NCI-H2081 (cell line): ENCODE measurements around the gene TAL1.
"Not testable (repeated sequence)": the region's sequence is repeated elsewhere in the genome, so short reads cannot be mapped to it uniquely, and the experiment has no call there.

Experiments
- DNase-seq, 2 experiments: peaks; one replicate each; lab custom pipeline; 2025; lab: John Stamatoyannopoulos, UW

The TAL1 gene

DNA sequence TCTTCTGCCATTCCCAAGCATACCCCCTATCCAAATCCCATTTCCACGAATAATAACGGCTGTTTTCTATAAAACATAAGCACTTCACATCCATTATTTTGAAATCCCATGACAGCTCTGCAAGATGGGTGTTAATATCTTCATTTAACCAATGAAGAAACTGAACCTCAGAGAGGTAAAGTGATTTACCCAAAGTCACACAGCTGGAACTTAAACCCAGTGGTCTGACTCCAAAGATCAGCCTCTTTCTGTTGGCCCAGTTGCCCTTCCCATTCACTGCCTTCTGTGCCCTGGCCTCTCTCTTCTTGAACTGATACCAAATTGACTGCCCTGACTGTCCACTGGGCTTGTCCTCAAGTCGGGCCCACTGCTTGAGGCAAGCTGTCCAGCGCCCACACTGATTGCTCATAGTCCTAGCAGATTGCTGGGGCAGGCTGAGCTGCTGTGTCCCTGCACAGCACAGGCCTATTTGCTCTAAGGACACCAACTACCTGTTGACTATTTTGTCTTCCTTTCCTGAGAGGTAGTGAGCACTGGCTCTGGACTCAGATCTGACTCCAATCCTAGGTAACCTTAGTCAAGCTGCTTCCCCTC lies 19.3 kb downstream of the TAL1 start:
- DNase-seq = no peak

DNA sequence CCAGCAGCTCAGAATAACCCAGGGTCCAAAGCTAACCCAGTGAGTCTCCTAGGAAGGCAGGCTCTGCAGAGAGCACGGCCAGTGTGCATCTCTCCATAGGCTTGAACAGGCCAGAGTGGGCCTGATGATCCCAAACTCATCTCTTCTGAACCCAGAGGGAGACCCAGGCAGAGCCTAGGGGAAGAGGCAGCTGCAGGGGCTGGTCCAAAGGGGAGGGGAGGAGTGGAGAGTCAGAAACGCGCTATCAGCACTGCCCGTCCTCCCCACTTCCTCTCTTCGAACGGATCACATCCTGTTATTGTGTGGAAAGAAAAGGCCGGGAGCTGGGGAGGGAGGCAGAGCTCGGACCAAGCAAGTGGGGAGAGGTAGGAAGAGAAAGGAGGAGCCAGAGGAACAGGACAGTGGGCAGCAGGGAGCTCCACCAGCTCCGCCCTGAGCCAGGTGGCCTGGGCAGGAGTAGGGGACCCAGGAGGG lies 20.2 kb downstream of the TAL1 start:
- no peak for DNase-seq

DNA sequence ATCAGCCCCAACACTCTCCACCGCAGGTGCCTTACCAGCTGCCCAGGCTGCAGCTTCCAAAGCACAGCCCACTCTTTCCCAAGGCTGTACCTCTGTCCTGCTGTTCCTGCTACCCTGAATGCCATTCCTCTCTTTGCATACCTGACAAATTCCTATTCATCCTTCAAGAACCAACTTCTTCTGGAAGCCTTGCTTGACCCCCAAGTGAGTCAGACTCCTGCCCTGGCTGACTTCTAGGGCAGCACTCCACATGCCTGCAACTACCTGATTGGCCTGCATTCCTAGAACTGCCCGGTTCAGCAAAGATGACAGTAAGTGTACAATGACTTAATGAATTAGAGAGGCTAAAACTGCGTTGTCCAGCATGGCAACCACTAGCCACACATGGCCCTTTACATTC lies 21.4 kb downstream of the TAL1 start:
- no peak for DNase-seq

DNA sequence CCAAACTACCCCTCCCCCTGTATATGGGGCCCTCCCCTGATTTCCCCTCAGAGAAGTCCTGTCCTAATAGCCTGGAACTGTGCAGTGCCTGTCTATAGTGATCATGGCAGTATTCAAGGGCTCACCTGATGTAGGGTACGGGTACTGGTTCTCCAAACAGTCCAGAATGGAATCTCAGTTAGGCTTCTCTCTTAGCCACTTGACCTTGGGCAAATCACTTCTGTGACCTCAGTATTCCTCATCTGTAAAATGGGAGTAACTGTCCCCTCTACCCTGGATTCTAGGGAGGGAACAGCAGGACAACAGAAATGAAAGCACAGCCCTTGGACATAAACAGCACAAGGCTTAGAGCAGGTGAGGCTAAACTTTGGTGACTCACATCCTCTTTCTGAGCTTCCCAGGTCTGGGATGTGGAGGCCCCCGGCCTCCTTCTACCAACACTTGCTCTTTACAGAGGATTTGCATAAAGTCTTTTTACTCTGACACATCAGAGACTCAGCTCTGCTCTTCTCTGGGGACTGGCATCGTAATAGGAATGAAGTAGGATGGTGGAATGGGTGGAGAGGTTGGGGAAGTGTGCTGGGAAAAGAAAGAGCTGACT lies 22.2 kb downstream of the TAL1 start:
- DNase-seq = no peak

DNA sequence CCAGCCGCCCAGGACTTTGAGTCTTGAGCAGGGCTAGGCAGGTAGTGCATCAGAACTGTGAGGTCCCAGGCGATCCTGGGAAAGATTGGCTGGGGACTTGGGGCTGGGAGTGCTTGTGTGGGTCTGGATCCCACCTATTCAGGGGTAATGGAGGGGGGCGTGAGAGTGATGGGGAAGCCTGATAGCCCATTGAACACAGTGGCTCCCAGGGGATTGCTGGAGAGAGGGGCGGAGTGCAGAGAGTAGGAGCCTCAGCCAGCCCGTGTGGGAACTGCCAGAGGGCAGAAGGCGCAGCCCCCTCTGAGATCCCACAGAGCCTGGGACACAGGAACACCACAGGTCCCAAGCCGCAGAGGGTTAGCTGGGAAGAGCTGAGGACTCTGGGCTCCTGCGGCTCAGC lies 22.9 kb downstream of the TAL1 start:
- DNase-seq = no peak

DNA sequence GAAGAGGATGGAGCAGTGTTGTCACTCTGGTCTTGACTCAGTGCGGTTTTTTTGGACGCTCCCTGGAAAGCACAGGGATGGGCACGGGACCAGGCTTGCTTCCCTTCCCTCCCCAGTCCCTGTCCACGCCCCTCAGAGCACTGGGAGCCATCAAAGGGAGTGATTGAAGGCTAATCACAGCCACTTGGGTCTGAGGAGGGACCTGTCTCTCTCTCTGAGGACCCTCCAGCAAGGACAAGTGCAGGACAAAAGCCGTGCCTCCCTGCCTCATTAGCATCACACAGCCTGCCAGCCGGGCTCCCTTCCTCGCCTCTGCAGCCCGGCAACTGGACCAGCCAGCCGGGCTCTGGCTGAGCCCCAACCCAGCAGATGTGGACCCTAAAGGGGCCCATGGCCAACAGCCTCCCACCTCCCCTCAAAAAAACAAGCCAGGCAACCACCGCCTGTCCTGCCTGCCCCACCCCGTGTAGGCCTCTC lies 23.6 kb downstream of the TAL1 start:
- DNase-seq = no peak

DNA sequence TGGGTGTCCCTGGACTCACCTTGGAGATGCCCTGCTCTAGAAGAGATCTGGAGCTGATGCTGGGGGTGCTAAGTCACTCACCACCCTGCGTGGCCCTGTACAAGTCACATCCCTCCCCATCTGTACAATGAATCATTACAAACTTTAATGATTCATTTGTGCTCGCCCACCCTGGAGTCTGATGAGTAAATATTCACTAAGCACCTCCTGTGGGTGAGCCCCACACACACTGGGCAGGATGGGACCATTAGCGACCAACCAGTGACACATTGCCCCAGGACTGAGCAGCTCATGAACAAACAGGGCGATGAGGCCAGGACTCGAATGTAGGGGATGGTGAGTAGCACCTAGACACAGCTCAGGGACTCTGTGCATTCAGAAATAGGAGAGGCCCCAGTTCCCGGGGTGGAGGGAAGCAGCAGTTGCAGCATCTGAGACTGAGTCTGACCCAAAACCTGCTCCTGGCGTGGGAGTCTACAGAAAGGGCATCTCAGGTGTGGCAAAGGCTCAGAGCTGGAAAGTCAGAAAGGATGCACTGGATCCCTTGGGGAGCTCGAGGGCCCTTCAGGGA lies 24.1 kb downstream of the TAL1 start:
- no peak for DNase-seq

DNA sequence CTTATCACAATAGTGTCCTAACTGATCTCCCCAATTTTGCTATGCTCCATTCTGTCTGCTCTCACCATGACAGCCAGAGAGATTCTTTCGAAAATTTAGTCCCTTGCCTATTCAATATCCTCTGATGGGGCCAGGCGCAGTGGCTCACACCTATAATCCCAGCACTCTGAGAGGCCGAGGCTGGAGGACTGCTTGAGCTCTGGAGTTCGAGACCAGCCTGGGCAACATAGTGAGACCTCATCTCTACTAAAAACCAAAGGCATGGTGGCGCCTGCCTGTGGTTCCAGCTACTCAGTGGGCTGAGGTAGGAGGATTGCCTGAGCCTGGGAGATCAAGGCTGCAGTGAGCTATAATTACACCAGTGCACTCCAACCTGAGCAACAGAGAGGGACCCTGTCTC lies 26.1 kb downstream of the TAL1 start:
- no peak for DNase-seq

DNA sequence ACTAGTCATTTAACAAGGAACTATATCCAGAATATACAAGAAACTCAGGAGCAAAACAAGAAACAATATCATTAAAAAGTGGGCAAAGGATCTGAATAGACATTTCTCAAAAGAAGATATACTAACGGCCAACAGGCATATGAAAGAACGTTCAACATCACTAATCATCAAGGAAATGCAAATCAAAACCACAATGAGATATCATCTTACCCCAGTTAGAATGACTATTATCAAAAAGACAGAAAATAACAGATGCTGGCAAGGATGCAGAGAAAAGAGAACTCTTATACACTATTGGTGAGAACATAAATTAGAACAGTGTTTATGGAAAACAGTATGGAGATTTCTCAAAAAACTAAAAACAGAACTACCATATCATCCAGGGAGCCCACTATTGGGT lies 28.5 kb downstream of the TAL1 start:
- DNase-seq = not testable (repeated sequence)

DNA sequence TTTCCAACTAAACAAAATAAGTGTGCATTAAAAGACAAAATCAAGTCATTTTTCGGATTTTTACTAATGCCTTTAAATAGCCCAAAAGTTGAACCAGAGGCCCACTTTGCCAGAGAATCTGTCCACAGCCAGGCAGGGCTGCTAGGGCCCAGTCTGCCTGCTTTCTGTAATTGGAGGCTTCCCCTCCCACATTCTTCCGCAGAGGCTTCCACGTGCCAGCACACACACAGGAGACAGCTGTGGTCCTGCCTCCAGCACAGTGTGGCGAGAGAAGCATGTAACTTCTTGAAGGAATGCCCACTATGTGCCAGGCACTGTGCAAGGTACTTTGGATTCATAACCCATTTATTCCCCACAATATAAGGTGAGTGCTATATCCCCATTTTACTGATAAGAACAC lies 30.8 kb downstream of the TAL1 start:
- DNase-seq = no peak

DNA sequence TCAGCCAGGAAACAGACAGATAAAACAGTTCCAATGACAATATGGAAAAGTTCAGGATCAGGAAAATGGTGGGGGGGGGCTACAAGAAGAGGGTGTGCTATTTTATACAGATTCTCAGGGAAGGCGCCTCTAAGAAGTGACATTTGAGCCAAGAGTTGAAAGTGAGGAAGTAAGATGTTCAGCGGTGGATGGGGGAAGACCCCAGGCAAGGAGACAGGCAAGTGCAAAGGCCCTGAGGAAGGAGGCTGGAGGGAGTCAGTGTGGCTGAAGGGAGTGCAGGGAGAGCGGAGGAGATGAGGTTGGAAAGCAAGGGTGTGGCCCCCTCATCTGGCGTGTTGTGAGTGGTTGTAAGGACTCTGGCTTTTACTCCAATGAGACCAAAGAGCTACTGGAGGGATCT lies 33.8 kb downstream of the TAL1 start:
- DNase-seq = no peak

DNA sequence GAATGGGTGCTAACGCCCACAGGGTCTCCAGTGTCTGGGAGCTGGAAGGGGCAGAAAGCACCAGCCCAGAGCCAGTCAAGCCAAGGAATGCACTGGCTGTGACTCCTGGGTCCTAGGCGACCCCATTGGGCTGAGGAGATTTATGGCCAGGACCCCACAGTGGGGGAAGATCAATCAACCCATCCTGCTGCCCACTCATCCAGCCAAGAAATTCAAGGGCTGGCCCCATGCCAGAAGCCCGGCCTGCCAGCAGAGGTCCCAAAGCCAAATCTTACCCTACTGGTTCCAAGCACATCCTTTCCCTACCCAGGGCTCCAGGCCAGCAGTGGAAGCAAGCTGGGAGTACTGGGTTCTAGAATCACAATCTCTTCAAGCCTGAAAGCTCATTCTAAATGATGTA lies 35.4 kb downstream of the TAL1 start:
- no peak for DNase-seq

DNA sequence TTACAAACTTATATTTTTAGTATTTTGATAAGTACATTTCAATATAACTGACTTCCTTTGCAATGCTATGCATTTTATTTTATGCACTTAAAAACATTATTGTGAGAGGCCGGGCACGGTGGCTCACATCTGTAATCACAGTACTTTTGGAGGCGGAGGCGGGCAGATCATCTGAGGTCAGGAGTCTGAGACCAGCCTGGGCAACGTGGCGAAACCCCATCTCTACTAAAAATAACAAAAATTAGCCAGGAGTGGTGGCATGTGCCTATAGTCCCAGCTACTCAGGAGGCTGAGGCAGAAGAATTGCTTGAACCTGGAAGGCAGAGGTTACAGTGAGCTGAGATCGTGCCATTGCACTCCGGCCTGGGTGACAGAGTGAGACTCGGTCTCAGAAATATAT lies 36.0 kb downstream of the TAL1 start:
- not testable (repeated sequence) for DNase-seq

DNA sequence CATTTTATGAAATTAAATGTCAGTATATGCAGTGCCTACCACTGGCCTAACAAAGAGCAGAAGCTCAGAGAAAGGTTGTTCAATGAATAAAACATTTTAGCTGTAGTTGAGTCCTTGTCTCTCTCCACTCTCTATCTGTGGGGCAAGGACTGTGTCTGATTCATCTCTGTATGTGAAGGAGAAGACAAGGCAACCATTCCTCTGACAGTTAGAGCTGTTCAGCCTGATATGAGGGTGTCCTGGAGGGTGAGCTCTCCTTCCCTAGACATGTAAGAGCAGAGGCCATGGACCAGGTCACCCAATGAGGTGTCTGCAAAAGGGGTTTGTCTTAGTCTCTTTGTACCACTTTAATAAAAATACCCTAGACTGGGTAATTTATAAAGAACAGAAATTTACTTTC lies 37.7 kb downstream of the TAL1 start:
- no peak for DNase-seq

DNA sequence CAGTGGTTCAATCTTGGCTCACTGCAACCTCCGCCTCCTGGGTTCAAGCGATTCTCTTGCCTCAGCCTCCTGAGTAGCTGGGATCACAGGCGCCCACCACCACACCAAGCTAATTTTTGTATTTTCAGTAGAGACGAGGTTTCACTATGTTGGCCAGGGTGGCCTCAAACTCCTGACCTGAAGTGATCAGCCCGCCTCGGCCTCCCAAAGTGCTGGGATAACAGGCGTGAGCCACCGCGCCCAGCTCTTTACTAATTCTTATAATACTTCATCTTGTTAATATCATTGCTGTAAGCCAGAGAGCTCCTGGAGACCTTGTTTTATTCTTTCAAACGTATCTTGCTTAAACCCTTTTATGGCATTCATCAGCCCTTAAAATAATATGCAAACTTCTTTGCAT lies 38.5 kb downstream of the TAL1 start:
- not testable (repeated sequence) for DNase-seq

DNA sequence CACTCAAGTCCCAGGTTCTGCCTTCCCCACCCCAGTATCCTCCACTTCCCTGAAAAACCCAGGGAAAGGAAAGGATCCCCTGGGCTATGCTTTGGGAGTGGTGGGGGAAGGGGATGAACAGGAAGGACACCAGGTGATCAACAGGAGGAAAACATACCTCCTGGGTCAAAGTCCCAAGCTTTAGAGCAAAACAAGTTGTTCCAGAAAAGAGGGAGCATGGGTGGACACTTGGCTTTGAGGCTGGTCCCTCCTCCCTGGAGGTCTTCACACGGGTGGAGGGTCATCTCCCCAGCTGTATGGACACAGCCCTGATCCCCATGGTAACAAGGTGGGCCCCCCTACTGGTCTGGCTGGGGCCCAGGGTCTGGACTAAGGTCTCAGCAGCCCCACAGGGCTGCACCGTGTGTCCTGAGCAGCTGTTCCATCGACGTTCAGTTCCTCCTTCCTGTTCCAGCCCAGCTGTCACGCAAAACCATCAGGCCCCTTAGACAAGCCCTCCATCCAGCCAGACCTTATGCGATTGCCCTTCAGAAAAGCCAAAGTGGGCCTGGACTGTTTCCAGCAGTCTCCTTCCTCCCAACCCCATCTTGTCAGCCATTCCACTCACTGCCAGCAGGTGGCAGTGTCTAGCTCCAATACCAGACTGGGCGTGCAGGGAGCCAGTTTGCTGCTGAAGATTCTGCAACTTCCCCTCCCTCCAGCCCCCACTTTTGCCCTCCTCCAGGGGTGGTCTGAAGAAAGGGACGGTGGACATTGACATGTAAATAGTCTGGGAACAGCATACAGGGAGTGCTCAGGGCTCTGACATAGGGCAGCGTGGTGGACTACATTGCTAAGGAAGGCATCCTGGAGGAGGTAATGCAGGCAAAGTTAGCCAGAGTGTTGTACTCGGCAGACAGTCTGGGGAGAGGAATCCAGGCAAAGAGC lies 39.3 kb downstream of the TAL1 start:
- DNase-seq = peak; percentile 64 to 68

DNA sequence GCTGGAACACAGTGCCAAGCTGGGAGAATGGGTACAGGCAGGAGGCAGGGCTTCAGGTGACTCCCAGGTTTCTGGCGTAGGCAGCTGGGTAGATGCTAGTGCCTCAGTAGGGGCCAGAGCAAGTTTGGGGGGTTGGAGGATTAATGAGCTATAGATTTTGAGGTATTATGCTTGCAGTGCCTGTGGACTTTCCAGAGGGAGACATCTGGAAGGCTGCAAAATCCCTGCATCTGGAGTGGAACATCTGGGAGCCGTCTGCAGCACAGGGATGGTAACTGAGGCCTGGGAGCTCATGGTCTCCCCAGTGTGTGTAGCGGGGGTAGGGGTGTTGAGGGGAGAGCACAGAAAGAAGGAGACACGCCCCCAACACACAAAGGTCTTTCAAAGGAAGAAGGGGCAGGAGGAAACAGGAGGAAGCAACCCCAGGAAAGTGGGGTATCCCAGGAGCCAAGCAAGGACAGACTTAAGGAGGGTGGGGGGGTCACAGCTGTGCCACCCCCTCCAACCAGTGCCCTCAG lies 40.0 kb downstream of the TAL1 start:
- no peak for DNase-seq

DNA sequence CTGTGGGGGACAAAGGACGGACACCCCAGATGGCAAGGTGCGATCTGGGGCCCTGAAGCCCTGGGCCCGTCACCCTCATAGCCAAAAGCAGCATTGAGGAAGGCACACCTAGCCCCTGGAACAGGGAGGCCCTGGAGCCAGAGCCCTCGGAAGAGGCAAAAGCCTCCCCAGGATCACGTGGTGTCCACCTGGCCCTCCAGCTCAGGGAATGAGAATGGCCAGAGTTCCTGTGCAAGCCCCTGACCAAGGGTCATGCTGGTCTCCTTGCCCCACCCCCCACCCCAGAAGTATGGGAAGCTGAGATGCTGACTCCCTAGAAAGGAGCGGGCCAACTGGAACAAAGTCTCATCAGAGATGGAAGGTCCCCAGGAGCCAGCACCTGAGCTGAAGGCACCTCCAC lies 41.2 kb downstream of the TAL1 start:
- no peak for DNase-seq

DNA sequence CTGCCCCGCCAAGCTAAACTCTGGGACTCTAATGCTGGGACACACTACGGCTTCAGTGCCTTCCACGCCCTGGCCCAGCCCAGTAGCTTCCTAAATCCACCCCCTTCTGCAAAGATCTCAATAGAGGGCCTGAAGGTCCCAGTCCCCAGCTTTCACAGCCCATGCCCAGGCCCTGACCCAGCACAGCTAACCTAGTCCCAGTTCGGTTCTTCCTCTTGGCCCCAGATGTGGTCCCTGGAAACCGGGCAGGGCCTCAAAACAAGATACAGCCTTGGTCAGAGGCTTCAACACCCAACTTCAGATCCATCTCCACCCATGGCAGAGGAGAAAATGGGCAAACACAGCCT lies 41.5 kb downstream of the TAL1 start:
- DNase-seq = no peak

DNA sequence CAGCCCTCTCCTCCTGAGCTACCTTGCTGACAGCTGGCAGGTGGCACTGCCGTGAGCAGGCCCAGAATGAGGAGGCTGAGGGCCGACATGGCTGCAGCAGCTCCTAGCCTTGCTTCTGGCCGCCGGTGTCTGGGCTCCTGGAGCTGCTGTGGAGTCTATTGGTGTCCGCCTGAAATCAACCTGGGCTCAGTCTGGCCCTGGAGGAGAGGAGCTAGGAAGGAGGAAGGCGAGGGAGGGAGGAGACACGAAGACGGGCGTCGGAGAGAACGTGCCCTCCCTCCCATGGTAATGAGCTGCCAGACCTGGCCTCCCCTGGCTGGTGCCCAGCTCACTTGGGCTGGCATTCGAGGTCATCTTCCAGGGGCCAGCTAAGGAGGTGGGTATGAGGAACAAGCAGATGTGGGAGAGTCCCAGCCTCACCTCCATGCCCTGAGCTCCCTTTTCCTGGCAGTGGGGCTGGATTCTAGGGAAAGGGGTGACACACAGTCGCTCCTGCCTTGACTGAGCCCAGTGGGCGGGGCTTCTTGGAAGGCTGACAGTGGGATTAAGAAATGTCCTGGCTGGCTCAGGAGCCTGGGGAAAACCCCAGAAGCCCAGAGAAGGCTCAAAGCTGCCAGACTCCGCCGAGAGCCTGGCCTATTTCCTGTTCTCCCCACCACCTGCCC lies 42.0 kb downstream of the TAL1 start, which contains the start of gene PDZK1IP1:
TSS of gene PDZK1IP1 (minus strand) at position 193 of the 665 bp plus-strand sequence. CDS start at position 89, 104 bp downstream.
- DNase-seq = no peak
